Effector memory CD4-positive, alpha-beta T cell (primary cell): Measurements from ENCODE around the gene TBC1D21.

ENCODE experiments used
- DNase-seq, 3 donors: peaks; one replicate each; pipeline ENCODE4 v3.0.0-alpha.2; 2020
- H3K27ac ChIP-seq: 2 replicates; pipeline ENCODE4 v1.7.0; 2013; ENCODE audit warnings: mild to moderate bottlenecking, low read length, moderate library complexity; ENCODE audit not compliant: insufficient read depth, poor library complexity, severe bottlenecking
- H3K27me3 ChIP-seq: replicated peaks from 2 replicates; pipeline ENCODE4 v1.7.0; 2013; ENCODE audit warnings: mild to moderate bottlenecking, low read length; ENCODE audit not compliant: insufficient read depth, control insufficient read depth, poor library complexity, severe bottlenecking
- H3K36me3 ChIP-seq: 2 replicates; pipeline ENCODE4 v1.7.0; 2013; ENCODE audit warnings: mild to moderate bottlenecking, low read length, moderate library complexity; ENCODE audit not compliant: control insufficient read depth, insufficient read depth
- H3K4me1 ChIP-seq: 2 replicates; pipeline ENCODE4 v1.7.0; 2013; ENCODE audit warnings: low read length, mild to moderate bottlenecking; ENCODE audit not compliant: control insufficient read depth, insufficient read depth, poor library complexity, severe bottlenecking
- H3K4me3 ChIP-seq: 2 replicates; pipeline ENCODE4 v1.7.0; 2013; ENCODE audit warnings: low read length, low read depth, mild to moderate bottlenecking; ENCODE audit not compliant: insufficient read depth, poor library complexity, severe bottlenecking
- H3K9me3 ChIP-seq: 2 replicates; pipeline ENCODE4 v1.7.0; 2013; ENCODE audit warnings: mild to moderate bottlenecking, low read length, moderate library complexity; ENCODE audit not compliant: control insufficient read depth

TBC1D21 gene

GRCh38 chr15:73843787-73844186 is 29.6 kb upstream of the TBC1D21 start:
- DNase-seq: no peak
- no peaks in the 10 kb centered on the region for H3K36me3 ChIP-seq
- no peaks in the 10 kb centered on the region for H3K27me3 ChIP-seq
- H3K4me1 ChIP-seq: no peaks in the 10 kb centered on the region
- no peak overlapping the region for H3K27ac ChIP-seq
- H3K4me3 ChIP-seq: no peak overlapping the region
- no peaks in the 10 kb centered on the region for H3K9me3 ChIP-seq

DNA sequence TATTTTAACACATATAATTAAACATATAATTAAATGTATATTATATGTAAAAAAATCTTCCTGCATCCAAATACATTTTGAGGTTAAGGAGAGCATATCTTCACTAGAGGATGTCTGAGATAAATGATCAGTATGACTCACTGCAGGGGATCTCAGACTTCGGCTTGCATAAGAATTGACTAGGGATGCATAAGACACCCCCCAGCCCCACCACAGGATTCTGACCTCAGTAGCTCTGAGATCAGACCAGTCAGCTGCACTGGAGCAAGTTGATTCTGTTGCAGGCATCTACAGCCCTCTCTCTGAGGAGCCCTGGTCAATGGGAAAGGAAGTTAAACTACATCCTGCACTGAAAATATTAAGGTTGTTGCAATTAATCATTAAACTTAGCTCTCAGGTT is 29.0 kb upstream of the TBC1D21 start:
- Histone ChIP-seq H3K4me1 (no peaks in the 10 kb centered on the region), H3K36me3 (no peaks in the 10 kb centered on the region), H3K27me3 (no peaks in the 10 kb centered on the region), H3K27ac (no peak overlapping the region), H3K4me3 (no peak overlapping the region), H3K9me3 (no peaks in the 10 kb centered on the region)
- no peak for DNase-seq

DNA sequence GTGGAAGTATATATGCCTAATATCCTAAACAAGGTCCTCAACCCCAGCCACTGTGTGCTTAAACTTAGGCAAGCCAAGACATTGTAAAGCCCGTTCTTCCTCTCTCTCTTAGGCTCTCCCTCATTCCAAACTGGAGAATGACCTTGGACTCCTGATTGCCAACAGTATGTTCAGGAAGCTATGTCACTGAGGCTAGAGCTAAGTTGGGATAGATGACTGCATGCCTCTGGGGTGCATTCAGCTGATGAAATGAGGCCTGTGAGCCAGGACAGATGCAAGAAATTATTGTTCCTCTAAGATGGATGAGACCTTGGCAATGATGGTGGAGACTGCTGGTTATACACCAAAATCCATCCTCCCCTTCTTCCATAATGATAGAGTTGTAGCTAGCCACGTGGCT is 27.9 kb upstream of the TBC1D21 start:
- no peak overlapping the region for H3K4me3 ChIP-seq
- DNase-seq: no peak
- H3K27ac ChIP-seq: no peak overlapping the region
- no peaks in the 10 kb centered on the region for H3K9me3 ChIP-seq
- H3K4me1 ChIP-seq: no peaks in the 10 kb centered on the region
- H3K27me3 ChIP-seq: no peaks in the 10 kb centered on the region
- H3K36me3 ChIP-seq: no peaks in the 10 kb centered on the region

DNA sequence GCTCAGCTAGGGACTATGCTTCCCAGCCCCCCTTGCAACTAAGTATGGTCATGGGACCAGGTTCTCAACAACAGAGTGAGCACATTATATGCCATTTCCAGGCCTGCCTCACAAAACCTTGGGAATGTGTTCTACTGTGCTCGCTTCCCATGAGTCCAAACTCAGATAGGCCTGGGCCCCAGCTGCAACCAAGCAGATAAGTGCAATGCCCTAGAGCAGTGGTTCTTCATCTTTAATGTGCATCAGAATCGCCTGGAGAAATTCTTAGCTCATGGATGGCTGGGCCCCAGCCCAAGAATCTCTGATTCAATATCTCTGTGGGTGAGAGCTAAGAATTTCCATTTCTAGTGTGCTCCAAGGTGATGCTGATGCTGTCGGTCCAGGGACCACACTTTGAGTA is 27.5 kb upstream of the TBC1D21 start:
- no peak for DNase-seq
- Histone ChIP-seq H3K9me3 (no peaks in the 10 kb centered on the region), H3K4me1 (no peaks in the 10 kb centered on the region), H3K27me3 (no peaks in the 10 kb centered on the region), H3K36me3 (no peaks in the 10 kb centered on the region), H3K4me3 (no peak overlapping the region), H3K27ac (no peak overlapping the region)

- no peaks in the 10 kb centered on the region for H3K4me1 ChIP-seq
- H3K27me3 ChIP-seq: peaks cover 4% of the 10 kb centered on the region
- no peak for DNase-seq
- H3K9me3 ChIP-seq: no peaks in the 10 kb centered on the region
- no peak overlapping the region for H3K27ac ChIP-seq
- no peak overlapping the region for H3K4me3 ChIP-seq
- H3K36me3 ChIP-seq: no peaks in the 10 kb centered on the region
These were observed 23.7 kb upstream of the TBC1D21 start for GRCh38 chr15:73849641-73850040.

- H3K9me3 ChIP-seq: no peaks in the 10 kb centered on the region
- H3K4me3 ChIP-seq: no peak overlapping the region
- peaks cover 4% of the 10 kb centered on the region for H3K27me3 ChIP-seq
- no peak overlapping the region for H3K27ac ChIP-seq
- DNase-seq: no peak
- H3K36me3 ChIP-seq: no peaks in the 10 kb centered on the region
- no peaks in the 10 kb centered on the region for H3K4me1 ChIP-seq
These were observed 23.1 kb upstream of the TBC1D21 start for GRCh38 chr15:73850228-73850627.

GRCh38 chr15:73851689-73852088 is 21.7 kb upstream of the TBC1D21 start:
- H3K4me1 ChIP-seq: no peaks in the 10 kb centered on the region
- H3K36me3 ChIP-seq: no peaks in the 10 kb centered on the region
- no peak for DNase-seq
- H3K27ac ChIP-seq: no peak overlapping the region
- H3K27me3 ChIP-seq: peaks cover 5% of the 10 kb centered on the region
- no peak overlapping the region for H3K4me3 ChIP-seq
- no peaks in the 10 kb centered on the region for H3K9me3 ChIP-seq

- H3K4me3 ChIP-seq: no peak overlapping the region
- no peak for DNase-seq
- H3K27ac ChIP-seq: no peak overlapping the region
- H3K9me3 ChIP-seq: no peaks in the 10 kb centered on the region
- peaks cover 7% of the 10 kb centered on the region for H3K27me3 ChIP-seq
- H3K4me1 ChIP-seq: no peaks in the 10 kb centered on the region
- no peaks in the 10 kb centered on the region for H3K36me3 ChIP-seq
These were observed 20.9 kb upstream of the TBC1D21 start for GRCh38 chr15:73852507-73852906.

GRCh38 chr15:73854265-73854664 is 19.1 kb upstream of the TBC1D21 start:
- H3K36me3 ChIP-seq: no peaks in the 10 kb centered on the region
- H3K4me1 ChIP-seq: no peaks in the 10 kb centered on the region
- no peaks in the 10 kb centered on the region for H3K9me3 ChIP-seq
- H3K27me3 ChIP-seq: peaks cover 7% of the 10 kb centered on the region
- H3K4me3 ChIP-seq: no peak overlapping the region
- DNase-seq: no peak
- H3K27ac ChIP-seq: no peak overlapping the region

DNA sequence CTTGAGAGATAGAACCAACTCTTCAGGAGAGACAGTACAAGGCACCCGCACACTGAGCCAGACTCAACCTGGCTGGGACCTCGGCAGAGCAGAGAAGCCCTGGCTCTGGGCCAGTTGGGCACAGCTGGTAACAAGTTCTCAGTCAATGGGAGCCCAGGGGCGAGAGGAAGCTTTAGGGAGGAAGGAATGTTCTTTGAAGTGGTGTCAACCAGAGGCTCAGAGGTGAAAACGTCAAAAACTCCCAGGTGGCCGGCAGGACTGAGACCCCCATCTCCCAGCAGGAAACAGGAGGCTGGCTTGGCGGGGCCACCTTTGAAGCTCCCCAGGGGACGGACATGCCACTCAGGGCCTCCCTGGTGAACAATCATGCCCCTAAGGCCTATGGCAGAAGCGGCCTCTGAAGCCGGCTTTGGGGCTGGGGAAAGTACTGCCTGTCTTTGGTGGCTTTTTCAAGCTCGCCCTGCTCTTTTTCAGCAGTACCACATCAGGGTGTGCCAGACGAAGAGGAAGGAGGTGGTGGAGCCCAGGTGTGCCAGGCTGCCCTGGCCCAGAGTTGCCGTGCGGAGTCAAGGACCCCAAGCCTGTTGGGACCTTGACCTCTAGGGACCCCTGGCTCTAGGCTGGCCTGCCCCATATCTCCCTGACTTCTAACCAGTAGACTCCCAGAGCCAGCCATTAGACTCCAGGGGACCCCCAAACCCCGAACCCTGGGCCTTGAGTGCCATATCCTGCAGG is 16.7 kb upstream of the TBC1D21 start:
- H3K27ac ChIP-seq: no peak overlapping the region
- no peaks in the 10 kb centered on the region for H3K4me1 ChIP-seq
- H3K27me3 ChIP-seq: peaks cover 7% of the 10 kb centered on the region
- H3K9me3 ChIP-seq: no peaks in the 10 kb centered on the region
- DNase-seq: no peak
- no peaks in the 10 kb centered on the region for H3K36me3 ChIP-seq
- no peak overlapping the region for H3K4me3 ChIP-seq
